Endothelial cell of umbilical vein (primary cell): ENCODE data around the gene KREMEN1. TPM values are rescaled to one million over a fixed set of nuclear protein-coding genes. Genes with fewer than 3 reads are reported as not detected.

Experiments
- BruUV-seq: library from RNA; stranded (reverse); fragments of 400-500 nt; replicated peaks from 2 replicates; lab custom pipeline; 2021; lab: Mats Ljungman, UMichigan
- CTCF ChIA-PET: fragments of 300-600, 350-600 bp; sonication (Branson Sonifier 250); formaldehyde crosslinking; loops from one replicate; lab custom pipeline; 2021; ENCODE audit warnings: antibody characterized with exemption, inconsistent platforms; lab: Charles Lee
- POLR2A ChIA-PET: fragments of 300-600, 350-600 bp; sonication (Branson Sonifier 250); formaldehyde crosslinking; loops from one replicate; lab custom pipeline; 2021; ENCODE audit warnings: antibody characterized with exemption, inconsistent platforms; lab: Charles Lee
- DNase-seq: peaks from one replicate; pipeline ENCODE4 v3.0.0-alpha.2; 2011; ENCODE audit warnings: low read depth, low spot score
- FAIRE-seq: peaks from 2 replicates; lab custom pipeline; 2011; peaks lifted over from hg19 to GRCh38; lab: Jason Lieb, UNC
- H2AFZ ChIP-seq: 2 replicates; pipeline ENCODE4 v1.6.0; 2012; ENCODE audit warnings: low read depth, low read length, control low read depth, inconsistent platforms
- H3K27ac ChIP-seq: 2 replicates; pipeline ENCODE4 v1.5.1; 2011; ENCODE audit warnings: low read depth, mild to moderate bottlenecking, control low read depth, low read length, moderate library complexity; ENCODE audit not compliant: insufficient read depth
- H3K27me3 ChIP-seq, 2 experiments: 2 replicates each; pipeline versions ENCODE4 v1.6.0 to v1.6.1; 2011; ENCODE audit warnings: low read length in 2 of 2, mixed read lengths in 1 of 2; ENCODE audit not compliant: control insufficient read depth in 2 of 2, insufficient read depth in 2 of 2
- H3K36me3 ChIP-seq, 2 experiments: 2 replicates in 1 of 2; 3 replicates in 1 of 2; pipeline ENCODE4 v1.5.1; 2011; ENCODE audit warnings: low read length in 2 of 2, mild to moderate bottlenecking in 1 of 2, moderate library complexity in 1 of 2; ENCODE audit not compliant: control insufficient read depth in 2 of 2, insufficient read depth in 2 of 2; ENCODE audit errors: extremely low read depth in 1 of 2
- H3K4me1 ChIP-seq: 3 replicates; pipeline ENCODE4 v1.5.1; 2011; ENCODE audit warnings: mild to moderate bottlenecking, low read length; ENCODE audit not compliant: control insufficient read depth, insufficient read depth; ENCODE audit errors: extremely low read depth
- H3K4me2 ChIP-seq: 2 replicates; pipeline ENCODE4 v1.6.1; 2011; ENCODE audit warnings: low read length, control low read depth, mixed read lengths; ENCODE audit not compliant: insufficient read depth
- H3K4me3 ChIP-seq, 3 experiments: fragments of 200-600 bp in 1 of 3; sonication (generic), shearing (Covaris generic) in 1 of 3; replicated peaks in 1 of 3; 2 replicates each; pipeline ENCODE4 v1.5.1; 2011 to 2016; ENCODE audit warnings: control low read depth in 3 of 3, low read length in 3 of 3, mild to moderate bottlenecking in 2 of 3, inconsistent platforms in 1 of 3, low read depth in 1 of 3, moderate library complexity in 1 of 3; ENCODE audit not compliant: insufficient read depth in 1 of 3
- H3K79me2 ChIP-seq: 2 replicates; pipeline ENCODE4 v1.6.0; 2012; ENCODE audit warnings: low read length, inconsistent platforms; ENCODE audit not compliant: control insufficient read depth, insufficient read depth
- H3K9ac ChIP-seq: replicated peaks from 2 replicates; pipeline ENCODE3; 2011; ENCODE audit warnings: low read length, control low read depth; ENCODE audit not compliant: insufficient read depth; ENCODE audit errors: extremely low read depth
- H3K9me1 ChIP-seq: replicated peaks from 3 replicates; pipeline ENCODE4 v1.6.0; 2011; ENCODE audit warnings: mild to moderate bottlenecking, low read length; ENCODE audit not compliant: control insufficient read depth, insufficient read depth; ENCODE audit errors: extremely low read depth
- H3K9me3 ChIP-seq: replicated peaks from 2 replicates; pipeline ENCODE4 v1.5.1; 2012; ENCODE audit warnings: low read length, inconsistent platforms; ENCODE audit not compliant: control insufficient read depth, insufficient read depth
- H4K20me1 ChIP-seq: replicated peaks from 2 replicates; pipeline ENCODE3; 2011; ENCODE audit warnings: mild to moderate bottlenecking, low read length; ENCODE audit not compliant: control insufficient read depth, insufficient read depth; ENCODE audit errors: extremely low read depth
- EZH2 ChIP-seq: IDR thresholded peaks from 2 replicates; pipeline ENCODE4 v1.6.1; 2012; ENCODE audit warnings: borderline replicate concordance, low read depth, mild to moderate bottlenecking, moderate library complexity, low read length, inconsistent platforms; ENCODE audit not compliant: severe bottlenecking
- FOS ChIP-seq: IDR thresholded peaks from 2 replicates; pipeline ENCODE4 v1.6.1; 2011; ENCODE audit warnings: mild to moderate bottlenecking, low read length, moderate library complexity, borderline replicate concordance; ENCODE audit not compliant: insufficient read depth
- GATA2 ChIP-seq: IDR thresholded peaks from 2 replicates; pipeline ENCODE4 v1.7.0; 2011; ENCODE audit warnings: low read depth, mild to moderate bottlenecking, moderate library complexity, mixed read lengths, low read length; ENCODE audit not compliant: insufficient read length, insufficient read depth
- JUN ChIP-seq: IDR thresholded peaks from 2 replicates; pipeline ENCODE4 v1.6.1; 2011; ENCODE audit warnings: borderline replicate concordance, low read depth; ENCODE audit not compliant: insufficient read length, insufficient read depth
- MYC ChIP-seq: IDR thresholded peaks from one replicate; pipeline ENCODE4 v1.6.1; 2011; ENCODE audit warnings: mild to moderate bottlenecking, low read depth, low read length
- POLR2A ChIP-seq: IDR thresholded peaks from 2 replicates; pipeline ENCODE4 v1.6.1; 2012; ENCODE audit warnings: low read depth, mild to moderate bottlenecking, control low read depth, low read length
- POLR2AphosphoS5 ChIP-seq: IDR thresholded peaks from 2 replicates; pipeline ENCODE4 v1.6.1; 2012; ENCODE audit warnings: low read depth, mild to moderate bottlenecking, control low read depth, low read length, moderate library complexity; ENCODE audit not compliant: insufficient read depth
- dilution Hi-C: fragments of 300-500 bp; cut with MboI; formaldehyde crosslinking; loops from one replicate; pipeline ENCODE4 v1.15.0; 2019; ENCODE audit warnings: low sequenced_read_pairs; ENCODE audit not compliant: extremely low pct_ligation_motif_present
- intact Hi-C: fragments of 100-400 bp; cut with micrococcal nuclease; formaldehyde crosslinking; loops from one replicate; pipeline ENCODE4 v1.10.0; 2022
- polyA plus RNA-seq, 4 experiments: library from polyadenylated mRNA; depleted of rRNA in 3 of 4; stranded (reverse) in 3 of 4; unstranded in 1 of 4; fragments of >200 nt; gene quantifications; 2 replicates each; pipeline versions ENCODE4 v1.2.1 to v1.2.3, GENCODE V29; 2011 to 2012; ENCODE audit warnings: missing spikeins in 1 of 4
- total RNA-seq: library from RNA; stranded (reverse); gene quantifications from 2 replicates; pipeline ENCODE4 v1.2.3, GENCODE V29; 2021
- TF ChIP-seq, protein P1 (sequence below), 2 donors: IDR thresholded peaks; 1 replicate in 1 of 2; 2 replicates in 1 of 2; pipeline ENCODE4 v1.5.1; 2011; ENCODE audit warnings: low read length in 2 of 2, mild to moderate bottlenecking in 2 of 2, moderate library complexity in 2 of 2, control low read depth in 1 of 2, inconsistent platforms in 1 of 2, low read depth in 1 of 2; ENCODE audit not compliant: insufficient read depth in 1 of 2; ENCODE audit errors: extremely low read depth in 1 of 2
- TF ChIP-seq, protein P2 (sequence below): IDR thresholded peaks from 2 replicates; pipeline ENCODE4 v1.6.1; 2011; ENCODE audit not compliant: insufficient read depth, insufficient read length

Gene KREMEN1
- total and polyA plus RNA-seq, 2 donors (not counting 3 experiments of a cell fraction or from before 2014, with no cell fraction given) = 0.58 to 1.1 TPM

DNA sequence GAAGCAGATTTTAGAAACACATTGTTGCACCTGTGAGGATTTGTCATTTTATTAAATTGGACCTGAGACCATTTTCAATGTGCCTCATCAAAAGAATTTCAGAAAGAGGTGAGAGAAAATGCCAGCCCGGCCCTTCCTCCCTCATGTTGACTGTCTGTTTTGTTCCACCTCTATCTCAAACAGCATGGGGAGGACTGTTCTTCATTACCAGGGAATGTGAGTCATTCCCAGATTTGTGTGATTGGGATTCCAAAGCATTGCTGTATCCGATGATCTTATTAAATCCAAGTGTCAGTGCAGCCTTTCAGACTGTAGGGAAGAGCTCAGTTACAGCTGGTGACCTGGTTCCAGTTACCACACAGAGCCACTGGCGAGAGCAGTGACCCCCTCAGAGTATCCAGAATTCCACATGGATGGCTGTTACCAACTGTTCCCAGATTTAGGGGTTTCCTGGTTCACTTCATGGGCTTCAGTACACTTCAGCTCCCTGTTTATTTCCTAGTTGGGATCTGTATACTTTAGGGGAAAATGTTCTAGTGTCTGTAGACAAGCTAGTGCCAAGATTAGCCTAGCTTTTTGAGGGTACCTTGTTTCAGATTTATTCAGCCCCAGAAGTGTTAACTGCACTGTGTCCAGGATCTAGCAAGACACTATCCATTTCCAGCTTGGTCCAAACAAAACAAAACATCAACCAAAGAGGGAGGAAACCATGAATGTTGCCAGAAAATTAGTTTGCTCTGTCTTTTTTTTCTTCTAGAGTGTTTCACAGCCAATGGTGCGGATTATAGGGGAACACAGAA is 20.9 kb downstream of the KREMEN1 start:
- Histone ChIP-seq H3K9ac (no peak overlapping the region), H4K20me1 (no peaks in the 10 kb centered on the region), H3K27ac (no peak overlapping the region), H3K79me2 (no peaks in the 10 kb centered on the region), H3K36me3 (no peaks in the 10 kb centered on the region), H3K9me3 (no peaks in the 10 kb centered on the region), H3K4me1 (no peaks in the 10 kb centered on the region), H2AFZ (no peak overlapping the region), H3K4me3 (no peak overlapping the region), H3K4me2 (no peak overlapping the region), H3K27me3 (peaks cover 10 to 17% of the 10 kb centered on the region in 2 experiments), H3K9me1 (no peaks in the 10 kb centered on the region)
- FAIRE-seq (no peak), DNase-seq (no peak)
- BruUV-seq = no TSS peak
- POLR2A ChIA-PET = no interaction called here
- TF ChIP-seq MYC (no peak), POLR2AphosphoS5 (no peak), FOS (no peak), POLR2A (no peak), EZH2 (no peak), JUN (no peak), GATA2 (no peak)
- TF ChIP-seq, protein P1, sequence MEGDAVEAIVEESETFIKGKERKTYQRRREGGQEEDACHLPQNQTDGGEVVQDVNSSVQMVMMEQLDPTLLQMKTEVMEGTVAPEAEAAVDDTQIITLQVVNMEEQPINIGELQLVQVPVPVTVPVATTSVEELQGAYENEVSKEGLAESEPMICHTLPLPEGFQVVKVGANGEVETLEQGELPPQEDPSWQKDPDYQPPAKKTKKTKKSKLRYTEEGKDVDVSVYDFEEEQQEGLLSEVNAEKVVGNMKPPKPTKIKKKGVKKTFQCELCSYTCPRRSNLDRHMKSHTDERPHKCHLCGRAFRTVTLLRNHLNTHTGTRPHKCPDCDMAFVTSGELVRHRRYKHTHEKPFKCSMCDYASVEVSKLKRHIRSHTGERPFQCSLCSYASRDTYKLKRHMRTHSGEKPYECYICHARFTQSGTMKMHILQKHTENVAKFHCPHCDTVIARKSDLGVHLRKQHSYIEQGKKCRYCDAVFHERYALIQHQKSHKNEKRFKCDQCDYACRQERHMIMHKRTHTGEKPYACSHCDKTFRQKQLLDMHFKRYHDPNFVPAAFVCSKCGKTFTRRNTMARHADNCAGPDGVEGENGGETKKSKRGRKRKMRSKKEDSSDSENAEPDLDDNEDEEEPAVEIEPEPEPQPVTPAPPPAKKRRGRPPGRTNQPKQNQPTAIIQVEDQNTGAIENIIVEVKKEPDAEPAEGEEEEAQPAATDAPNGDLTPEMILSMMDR (IDR thresholded peaks at IDR 0.05; ENCODE audit: extremely low read depth in 1 of 2, insufficient read depth in 1 of 2, low read depth in 1 of 2, low read length in 2 of 2) = no peak
- TF ChIP-seq, protein P2, sequence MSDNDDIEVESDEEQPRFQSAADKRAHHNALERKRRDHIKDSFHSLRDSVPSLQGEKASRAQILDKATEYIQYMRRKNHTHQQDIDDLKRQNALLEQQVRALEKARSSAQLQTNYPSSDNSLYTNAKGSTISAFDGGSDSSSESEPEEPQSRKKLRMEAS = no peak
- CTCF ChIA-PET = no interaction called here
- dilution Hi-C loops (no loop called here), intact Hi-C loops (no loop called here)
